ENCODE results near the gene ZNF473. TPM values are rescaled to one million over a fixed set of nuclear protein-coding genes. Genes with fewer than 3 reads are reported as not detected.

The ZNF473 gene
- total RNA-seq, 2 donors from 2014 or later: 5.9 to 7.6 TPM

DNA sequence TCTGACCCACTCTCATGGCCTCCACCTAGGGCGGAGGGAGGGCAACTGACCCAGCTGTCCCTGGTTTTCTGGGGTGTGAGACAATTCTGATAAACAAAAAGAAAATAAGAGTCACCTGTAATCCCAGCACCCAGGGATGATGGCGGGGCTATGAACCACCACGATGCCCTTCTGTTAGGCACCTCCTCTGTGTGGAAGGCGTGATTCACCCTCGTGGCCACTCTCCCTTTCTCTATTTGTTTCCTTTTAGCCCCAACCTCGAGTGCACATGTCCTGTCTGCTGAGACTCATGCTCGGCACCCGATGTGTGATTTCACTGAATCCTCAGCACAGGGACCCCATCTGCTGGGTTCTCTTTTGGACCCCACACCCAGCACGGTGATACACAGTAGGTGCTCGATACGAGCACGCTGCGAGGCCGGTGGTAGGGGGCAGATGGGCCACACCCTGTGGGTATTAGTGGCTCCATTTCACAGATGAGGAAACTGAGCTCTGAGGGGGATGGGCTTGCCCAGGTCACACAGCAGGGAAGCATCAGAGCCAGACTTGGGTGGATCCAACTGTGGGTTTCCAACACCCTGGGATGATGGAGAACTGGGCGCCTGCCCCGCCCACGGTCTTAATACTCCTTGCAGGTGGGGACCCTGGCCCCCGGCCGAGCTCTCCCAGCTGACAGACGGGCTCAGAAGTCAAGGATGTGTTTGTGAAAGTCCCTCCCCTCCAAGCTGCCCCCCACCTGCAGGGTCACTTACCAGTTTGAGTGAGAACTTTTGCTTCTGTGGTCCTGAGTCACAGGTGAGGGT, 25.6 kb upstream of the ZNF473 start:
- intact Hi-C loops (cut with DNase I): no loop called here
- no peaks in the 10 kb centered on the region for H3K4me1 ChIP-seq

DNA sequence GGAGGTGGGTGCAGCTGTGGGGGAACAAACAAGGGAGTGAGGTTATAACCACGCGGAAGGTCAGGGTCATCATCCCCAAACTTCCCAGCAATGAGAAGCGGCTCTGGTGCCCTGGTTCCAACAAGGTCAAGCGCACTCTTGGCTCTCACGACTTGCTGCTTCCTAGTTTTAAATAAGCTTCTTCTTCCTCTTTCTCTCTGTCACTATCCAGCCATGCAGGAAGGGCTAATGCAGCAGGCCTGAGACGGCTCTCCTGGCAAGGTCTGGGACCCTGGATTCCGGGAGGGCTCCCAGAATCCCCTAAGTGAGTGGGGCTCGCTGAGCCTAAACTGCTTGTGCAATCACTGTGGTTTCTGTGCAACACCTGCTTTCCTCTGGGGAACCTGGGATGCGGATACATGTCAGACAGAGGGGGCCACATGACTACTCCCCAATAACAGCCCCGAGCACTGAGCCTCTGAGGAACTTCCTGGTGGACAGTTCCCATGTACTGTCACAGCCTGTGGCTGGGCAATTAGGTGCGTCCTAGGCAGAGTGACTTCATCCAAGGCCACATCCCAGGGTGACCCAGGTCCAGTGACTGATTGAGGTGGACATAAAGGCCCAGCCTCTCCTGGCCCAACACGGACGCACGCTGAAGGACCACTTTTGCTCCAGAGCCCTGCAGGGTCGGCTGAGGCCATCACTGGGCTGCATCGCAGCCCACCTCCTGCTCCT, 24.8 kb upstream of the ZNF473 start:
- no peak overlapping the region for H3K4me3 ChIP-seq
- DNase-seq: no peak
- H3K27me3 ChIP-seq: no peaks in the 10 kb centered on the region
- intact Hi-C loops (cut with DNase I): no loop called here
- H3K27ac ChIP-seq: no peak overlapping the region
- no peak overlapping the region for H3K9ac ChIP-seq (ENCODE audit: low read depth in 2 of 2, low read length in 2 of 2)
- no peaks in the 10 kb centered on the region for H3K4me1 ChIP-seq
- H3K36me3 ChIP-seq: peaks cover 7% of the 10 kb centered on the region
- H3K9me3 ChIP-seq: no peaks in the 10 kb centered on the region
- TF ChIP-seq, protein P1, sequence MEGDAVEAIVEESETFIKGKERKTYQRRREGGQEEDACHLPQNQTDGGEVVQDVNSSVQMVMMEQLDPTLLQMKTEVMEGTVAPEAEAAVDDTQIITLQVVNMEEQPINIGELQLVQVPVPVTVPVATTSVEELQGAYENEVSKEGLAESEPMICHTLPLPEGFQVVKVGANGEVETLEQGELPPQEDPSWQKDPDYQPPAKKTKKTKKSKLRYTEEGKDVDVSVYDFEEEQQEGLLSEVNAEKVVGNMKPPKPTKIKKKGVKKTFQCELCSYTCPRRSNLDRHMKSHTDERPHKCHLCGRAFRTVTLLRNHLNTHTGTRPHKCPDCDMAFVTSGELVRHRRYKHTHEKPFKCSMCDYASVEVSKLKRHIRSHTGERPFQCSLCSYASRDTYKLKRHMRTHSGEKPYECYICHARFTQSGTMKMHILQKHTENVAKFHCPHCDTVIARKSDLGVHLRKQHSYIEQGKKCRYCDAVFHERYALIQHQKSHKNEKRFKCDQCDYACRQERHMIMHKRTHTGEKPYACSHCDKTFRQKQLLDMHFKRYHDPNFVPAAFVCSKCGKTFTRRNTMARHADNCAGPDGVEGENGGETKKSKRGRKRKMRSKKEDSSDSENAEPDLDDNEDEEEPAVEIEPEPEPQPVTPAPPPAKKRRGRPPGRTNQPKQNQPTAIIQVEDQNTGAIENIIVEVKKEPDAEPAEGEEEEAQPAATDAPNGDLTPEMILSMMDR (IDR thresholded peaks at IDR 0.05): no peak

More for the DNA sequence above, 25.6 kb upstream of the ZNF473 start:
- TF ChIP-seq, protein P1 (IDR thresholded peaks at IDR 0.05): no peak
- Histone ChIP-seq H3K27me3 (no peaks in the 10 kb centered on the region), H3K27ac (no peak overlapping the region), H3K9me3 (no peaks in the 10 kb centered on the region), H3K36me3 (peaks cover 7% of the 10 kb centered on the region), H3K4me3 (no peak overlapping the region), H3K9ac (ENCODE audit: low read depth in 2 of 2, low read length in 2 of 2) (no peak overlapping the region)
- no peak for DNase-seq

DNA sequence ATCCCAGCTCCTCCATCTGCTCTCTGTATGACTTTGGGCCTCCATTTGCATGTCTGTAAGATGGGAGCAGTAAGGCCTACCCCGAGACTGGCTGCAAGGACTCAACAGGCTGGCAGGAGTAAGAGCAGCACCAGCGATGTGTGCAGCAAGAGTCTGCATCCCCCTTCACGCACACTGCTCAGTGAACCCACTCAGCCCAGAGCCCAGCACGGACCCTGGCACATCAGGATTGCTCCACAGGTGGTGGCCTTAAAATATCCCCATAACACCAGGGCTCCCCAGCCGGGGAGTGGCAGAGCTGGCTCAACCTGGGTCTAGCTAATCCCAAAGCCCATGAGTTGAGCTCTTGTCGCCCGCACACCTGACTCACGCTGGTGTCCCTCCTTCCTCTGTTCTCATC, 24.0 kb upstream of the ZNF473 start:
- H3K27me3 ChIP-seq: no peaks in the 10 kb centered on the region
- H3K9me3 ChIP-seq: no peaks in the 10 kb centered on the region
- no peaks in the 10 kb centered on the region for H3K4me1 ChIP-seq
- no peak overlapping the region for H3K27ac ChIP-seq
- intact Hi-C loops (cut with DNase I): no loop called here
- H3K4me3 ChIP-seq: no peak overlapping the region
- peaks cover 7% of the 10 kb centered on the region for H3K36me3 ChIP-seq
- H3K9ac ChIP-seq (ENCODE audit: low read depth in 2 of 2, low read length in 2 of 2): no peak overlapping the region
- DNase-seq: no peak
- TF ChIP-seq, protein P1 (IDR thresholded peaks at IDR 0.05): no peak

DNA sequence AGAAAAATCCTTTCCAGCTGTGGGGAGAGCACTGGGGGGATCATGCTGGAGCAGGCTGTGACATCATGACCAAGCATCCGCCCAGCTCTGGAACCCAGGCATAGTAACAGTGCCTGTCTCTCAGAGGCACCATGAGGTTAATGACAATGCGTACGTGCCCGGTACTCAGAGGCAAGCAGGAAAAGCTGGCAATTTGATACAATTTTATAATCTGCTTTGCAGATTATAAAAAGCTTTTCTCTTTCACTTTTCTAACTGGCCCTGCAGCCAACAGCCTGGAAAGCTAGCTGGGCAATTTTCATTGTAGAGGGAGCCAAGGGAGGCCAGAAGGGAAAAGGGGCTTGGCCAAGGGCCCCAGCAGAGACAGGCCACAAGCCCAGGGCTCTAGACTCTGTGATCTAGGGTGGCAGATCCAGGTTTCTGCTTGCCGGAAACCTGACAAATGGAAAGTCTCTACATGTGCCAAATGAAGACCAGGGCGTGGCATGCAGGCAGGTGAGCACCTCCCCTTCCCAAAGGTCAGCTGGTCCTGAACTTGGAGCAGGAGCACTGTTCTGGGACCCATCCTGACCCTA, 23.3 kb upstream of the ZNF473 start:
- H3K9me3 ChIP-seq: no peaks in the 10 kb centered on the region
- H3K27ac ChIP-seq: no peak overlapping the region
- DNase-seq: no peak
- H3K4me3 ChIP-seq: no peak overlapping the region
- intact Hi-C loops (cut with DNase I): no loop called here
- no peaks in the 10 kb centered on the region for H3K27me3 ChIP-seq
- peaks cover 7% of the 10 kb centered on the region for H3K36me3 ChIP-seq
- H3K4me1 ChIP-seq: no peaks in the 10 kb centered on the region
- H3K9ac ChIP-seq (ENCODE audit: low read depth in 2 of 2, low read length in 2 of 2): no peak overlapping the region
- TF ChIP-seq, protein P1 (IDR thresholded peaks at IDR 0.05): no peak

DNA sequence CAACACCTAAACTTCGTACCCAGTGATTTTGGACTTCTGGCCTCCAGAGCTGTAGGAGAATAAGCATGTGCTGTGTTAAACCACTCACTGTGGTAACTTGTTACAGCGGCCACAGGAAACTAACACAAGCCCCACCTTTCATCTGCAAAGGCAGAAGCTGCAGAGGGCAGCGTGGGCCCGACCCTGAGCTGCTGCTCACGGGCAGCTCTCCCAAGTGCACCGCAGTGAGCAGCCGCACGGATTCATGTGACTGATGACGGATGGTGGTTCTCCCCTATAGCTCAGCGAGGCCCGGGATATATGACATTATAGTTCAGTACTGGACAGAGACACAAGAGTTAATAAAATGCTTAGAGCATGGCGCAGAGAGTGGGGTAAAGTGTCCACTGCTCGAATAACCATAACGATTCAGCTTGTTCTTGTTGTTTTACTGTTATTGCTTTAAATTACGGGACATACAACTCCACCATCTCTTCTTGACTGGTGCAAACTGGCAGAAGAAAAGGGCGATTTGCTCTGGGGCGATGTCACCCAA, 22.5 kb upstream of the ZNF473 start:
- peaks cover 7% of the 10 kb centered on the region for H3K36me3 ChIP-seq
- H3K4me3 ChIP-seq: no peak overlapping the region
- H3K4me1 ChIP-seq: no peaks in the 10 kb centered on the region
- H3K9ac ChIP-seq (ENCODE audit: low read depth in 2 of 2, low read length in 2 of 2): no peak overlapping the region
- no peaks in the 10 kb centered on the region for H3K9me3 ChIP-seq
- TF ChIP-seq, protein P1 (IDR thresholded peaks at IDR 0.05): no peak
- intact Hi-C loops (cut with DNase I): no loop called here
- no peaks in the 10 kb centered on the region for H3K27me3 ChIP-seq
- H3K27ac ChIP-seq: no peak overlapping the region
- DNase-seq: no peak
